GM21529 (cell line): ENCODE results near the gene ACBD4.

Source experiments
- ATAC-seq: cut with Tn5 transposase; IDR thresholded peaks from one replicate; pipeline ENCODE4 v1.9.1; 2021; ENCODE audit not compliant: unreplicated experiment

ACBD4 gene

GRCh38 chr17:45189009-45189408 is 53.5 kb downstream of the ACBD4 start:
- no peak for ATAC-seq

DNA sequence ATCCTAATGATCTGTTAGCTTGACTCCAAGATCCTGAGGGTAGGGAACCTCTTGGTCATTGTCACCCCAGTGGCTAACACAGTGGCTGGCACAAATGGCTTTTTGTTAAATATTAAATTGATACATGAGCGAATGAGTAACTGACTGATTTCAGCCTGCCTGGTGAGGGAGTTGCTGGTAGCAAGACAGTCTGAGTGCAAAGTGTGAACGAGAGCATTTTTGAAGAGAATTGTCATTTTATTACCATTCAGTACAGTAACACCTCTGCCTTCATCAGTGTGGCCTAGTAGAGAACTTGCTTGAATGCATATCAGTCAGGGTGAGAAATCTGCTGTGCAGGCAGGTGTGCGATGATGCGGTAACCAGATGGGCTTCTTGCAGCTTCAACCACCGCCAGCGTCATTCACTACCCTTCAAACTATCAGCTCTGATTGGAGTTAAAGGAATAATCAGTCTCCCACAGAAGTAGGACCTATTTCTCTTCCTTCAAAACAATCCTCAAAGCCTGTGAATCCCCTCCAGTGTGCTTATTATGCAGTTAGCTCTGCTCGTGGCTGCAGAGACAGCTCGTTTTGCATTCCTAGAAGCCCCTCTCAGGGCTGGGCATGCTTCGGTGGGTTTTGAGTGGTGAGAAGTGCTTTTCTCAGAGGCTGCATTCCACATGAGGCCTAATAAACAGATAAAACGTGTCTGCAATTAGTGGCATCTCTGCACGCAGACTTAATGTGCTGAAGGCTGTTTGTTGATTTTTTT is 55.2 kb downstream of the ACBD4 start:
- no peak for ATAC-seq
